ENCODE data around the gene WWOX. TPM values are rescaled to one million over a fixed set of nuclear protein-coding genes. Genes with fewer than 3 reads are reported as not detected.

The WWOX gene
- total RNA-seq, 2 donors from 2014 or later: 33.8 to 82.5 TPM

DNA sequence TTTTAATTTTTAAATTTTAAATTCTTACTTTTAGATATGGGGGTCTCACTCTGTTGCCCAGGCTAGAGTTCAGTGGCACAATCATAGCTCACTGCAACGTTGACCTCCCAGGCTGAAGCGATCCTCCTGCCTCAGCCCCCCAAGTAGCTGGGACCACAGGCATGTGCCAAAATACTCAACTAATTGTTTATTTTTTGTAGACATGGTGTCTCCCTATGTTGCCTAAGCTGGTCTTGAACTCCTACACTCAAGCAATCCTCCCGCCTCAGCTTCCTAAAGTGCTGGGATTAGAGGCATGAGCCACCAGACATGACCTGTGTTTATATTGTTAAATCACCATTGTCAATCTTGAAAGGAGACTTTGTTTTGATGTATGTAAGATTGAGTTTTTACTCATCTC, 332.2 kb downstream of the WWOX start:
- Histone ChIP-seq H3K27ac (no peak overlapping the region), H3K4me3 (no peak overlapping the region), H3K36me3 (no peaks in the 10 kb centered on the region), H3K4me1 (ENCODE audit: control insufficient read depth in 1 of 2, low read depth in 2 of 2) (no peaks in the 10 kb centered on the region), H3K9me3 (no peaks in the 10 kb centered on the region), H3K27me3 (replicated peaks; ENCODE audit: insufficient read depth) (no peaks in the 10 kb centered on the region)
- TF ChIP-seq, protein P1, sequence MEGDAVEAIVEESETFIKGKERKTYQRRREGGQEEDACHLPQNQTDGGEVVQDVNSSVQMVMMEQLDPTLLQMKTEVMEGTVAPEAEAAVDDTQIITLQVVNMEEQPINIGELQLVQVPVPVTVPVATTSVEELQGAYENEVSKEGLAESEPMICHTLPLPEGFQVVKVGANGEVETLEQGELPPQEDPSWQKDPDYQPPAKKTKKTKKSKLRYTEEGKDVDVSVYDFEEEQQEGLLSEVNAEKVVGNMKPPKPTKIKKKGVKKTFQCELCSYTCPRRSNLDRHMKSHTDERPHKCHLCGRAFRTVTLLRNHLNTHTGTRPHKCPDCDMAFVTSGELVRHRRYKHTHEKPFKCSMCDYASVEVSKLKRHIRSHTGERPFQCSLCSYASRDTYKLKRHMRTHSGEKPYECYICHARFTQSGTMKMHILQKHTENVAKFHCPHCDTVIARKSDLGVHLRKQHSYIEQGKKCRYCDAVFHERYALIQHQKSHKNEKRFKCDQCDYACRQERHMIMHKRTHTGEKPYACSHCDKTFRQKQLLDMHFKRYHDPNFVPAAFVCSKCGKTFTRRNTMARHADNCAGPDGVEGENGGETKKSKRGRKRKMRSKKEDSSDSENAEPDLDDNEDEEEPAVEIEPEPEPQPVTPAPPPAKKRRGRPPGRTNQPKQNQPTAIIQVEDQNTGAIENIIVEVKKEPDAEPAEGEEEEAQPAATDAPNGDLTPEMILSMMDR (IDR thresholded peaks at IDR 0.05): no peak
- DNase-seq (ENCODE audit: low spot score) (no peak), ATAC-seq (ENCODE audit: insufficient number of reproducible peaks, low FRiP score, low read depth) (no peak)

DNA sequence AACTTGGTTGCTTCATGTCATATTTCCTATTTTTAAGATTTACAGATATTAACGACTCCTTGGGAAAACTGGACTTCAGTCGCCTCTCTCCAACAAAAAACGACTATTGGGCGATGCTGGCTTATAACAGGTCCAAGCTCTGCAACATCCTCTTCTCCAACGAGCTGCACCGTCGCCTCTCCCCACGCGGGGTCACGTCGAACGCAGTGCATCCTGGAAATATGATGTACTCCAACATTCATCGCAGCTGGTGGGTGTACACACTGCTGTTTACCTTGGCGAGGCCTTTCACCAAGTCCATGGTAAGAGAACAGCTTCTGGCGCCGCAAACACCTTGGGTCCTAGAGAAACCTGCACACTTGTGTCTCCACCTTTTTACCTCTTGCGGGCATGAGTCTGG, 333.0 kb downstream of the WWOX start:
- ATAC-seq (ENCODE audit: insufficient number of reproducible peaks, low FRiP score, low read depth) (no peak), DNase-seq (ENCODE audit: low spot score) (no peak)
- Histone ChIP-seq H3K36me3 (no peaks in the 10 kb centered on the region), H3K27ac (no peak overlapping the region), H3K4me1 (ENCODE audit: control insufficient read depth in 1 of 2, low read depth in 2 of 2) (no peaks in the 10 kb centered on the region), H3K27me3 (replicated peaks; ENCODE audit: insufficient read depth) (no peaks in the 10 kb centered on the region), H3K9me3 (no peaks in the 10 kb centered on the region), H3K4me3 (no peak overlapping the region)
- TF ChIP-seq, protein P1 (IDR thresholded peaks at IDR 0.05): no peak

DNA sequence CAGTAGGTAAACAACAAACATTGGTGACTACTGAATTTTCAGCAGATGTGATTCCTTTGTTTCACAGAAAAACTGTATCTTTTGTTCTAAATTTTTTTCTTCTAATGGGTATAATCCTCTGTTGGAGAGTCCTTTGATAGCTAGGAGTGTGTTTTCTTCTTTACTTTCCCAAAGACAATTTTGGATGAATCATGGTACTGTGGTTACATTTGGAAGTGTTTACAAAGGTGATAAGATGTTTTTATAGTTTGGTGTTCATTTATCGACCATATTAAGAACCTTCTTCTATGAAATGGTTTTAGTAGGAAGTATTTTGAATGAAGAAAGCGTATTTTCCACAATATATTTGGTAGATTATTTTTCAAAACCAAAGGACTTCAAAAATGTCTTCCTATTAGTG, 333.7 kb downstream of the WWOX start:
- H3K27ac ChIP-seq: no peak overlapping the region
- H3K36me3 ChIP-seq: no peaks in the 10 kb centered on the region
- no peaks in the 10 kb centered on the region for H3K9me3 ChIP-seq
- no peak overlapping the region for H3K4me3 ChIP-seq
- no peaks in the 10 kb centered on the region for H3K27me3 ChIP-seq (replicated peaks; ENCODE audit: insufficient read depth)
- ATAC-seq (ENCODE audit: insufficient number of reproducible peaks, low FRiP score, low read depth): no peak
- DNase-seq (ENCODE audit: low spot score): no peak
- peaks cover 0 to 1% of the 10 kb centered on the region in 2 donors for H3K4me1 ChIP-seq (ENCODE audit: control insufficient read depth in 1 of 2, low read depth in 2 of 2)
- TF ChIP-seq, protein P1 (IDR thresholded peaks at IDR 0.05): no peak

DNA sequence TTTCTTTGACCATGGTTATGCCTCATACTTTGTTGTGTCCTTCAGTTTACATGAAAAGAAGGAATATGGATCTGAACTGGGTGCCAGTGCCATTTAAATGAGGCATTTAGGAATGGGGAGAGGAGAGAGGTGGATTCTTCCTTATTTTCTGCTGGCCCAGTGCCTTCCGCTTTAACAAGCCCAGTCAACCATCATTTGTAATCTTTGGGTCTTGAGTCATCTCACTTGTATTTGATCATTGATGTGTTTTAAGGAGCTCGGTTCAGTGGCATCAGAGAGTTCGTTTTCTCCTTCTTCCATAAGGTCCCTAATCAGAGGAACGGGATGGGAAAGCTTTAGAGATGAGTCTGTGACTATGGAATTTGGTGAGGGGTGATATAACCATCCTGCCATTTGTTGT, 334.9 kb downstream of the WWOX start:
- TF ChIP-seq, protein P1 (IDR thresholded peaks at IDR 0.05): no peak
- Histone ChIP-seq H3K4me1 (ENCODE audit: control insufficient read depth in 1 of 2, low read depth in 2 of 2) (peaks cover 0 to 8% of the 10 kb centered on the region in 2 donors), H3K9me3 (no peaks in the 10 kb centered on the region), H3K36me3 (no peaks in the 10 kb centered on the region), H3K27ac (no peak overlapping the region), H3K27me3 (replicated peaks; ENCODE audit: insufficient read depth) (no peaks in the 10 kb centered on the region), H3K4me3 (no peak overlapping the region)
- DNase-seq (ENCODE audit: low spot score): no peak
- ATAC-seq (ENCODE audit: insufficient number of reproducible peaks, low FRiP score, low read depth): no peak

DNA sequence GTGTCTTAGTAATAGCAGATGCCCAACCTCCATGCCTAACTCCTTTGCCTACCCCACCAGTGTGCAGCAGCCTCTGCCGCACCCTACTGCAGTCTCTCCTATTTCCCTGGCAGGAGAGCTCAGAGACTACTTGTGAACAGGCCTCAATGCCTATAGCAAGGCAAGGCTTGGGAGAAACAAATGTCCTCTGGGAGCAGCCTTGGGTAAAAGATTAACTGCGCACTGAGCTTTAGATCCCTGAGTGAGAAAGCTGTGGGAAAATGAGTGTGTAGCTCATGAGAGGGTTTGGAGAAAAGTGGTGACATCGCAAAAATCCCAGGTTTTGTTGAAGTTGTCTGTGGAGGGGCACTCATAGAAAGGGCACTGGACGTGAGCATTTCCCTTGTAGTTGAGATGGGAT, 335.8 kb downstream of the WWOX start:
- DNase-seq (ENCODE audit: low spot score) (no peak), ATAC-seq (ENCODE audit: insufficient number of reproducible peaks, low FRiP score, low read depth) (no peak)
- H3K9me3 ChIP-seq: no peaks in the 10 kb centered on the region
- TF ChIP-seq, protein P1 (IDR thresholded peaks at IDR 0.05): no peak
- H3K27ac ChIP-seq: no peak overlapping the region
- H3K4me1 ChIP-seq (ENCODE audit: control insufficient read depth in 1 of 2, low read depth in 2 of 2): peaks cover 0 to 8% of the 10 kb centered on the region in 2 donors
- H3K4me3 ChIP-seq: no peak overlapping the region
- no peaks in the 10 kb centered on the region for H3K27me3 ChIP-seq (replicated peaks; ENCODE audit: insufficient read depth)
- no peaks in the 10 kb centered on the region for H3K36me3 ChIP-seq
